Nucleus accumbens (tissue), 56 donors: Measurements from ENCODE around the gene LHCGR.
"Not testable (repeated sequence)": the region's sequence is repeated elsewhere in the genome, so short reads cannot be mapped to it uniquely, and the experiment has no call there.

Source experiments
- DNase-seq, 56 donors: peaks; one replicate each; lab custom pipeline; 2025; lab: John Stamatoyannopoulos, UW

The LHCGR gene

GRCh38 chr2:48749291-48750127 lies 6.0 kb downstream of the LHCGR start:
- DNase-seq: no peak

GRCh38 chr2:48747319-48747718 lies 8.2 kb downstream of the LHCGR start:
- no peak for DNase-seq

- not testable (repeated sequence) for DNase-seq
These were observed 16.3 kb downstream of the LHCGR start for GRCh38 chr2:48739236-48739635.

- DNase-seq: no peak
These were observed 16.7 kb downstream of the LHCGR start for GRCh38 chr2:48738806-48739205.

GRCh38 chr2:48736251-48736650 lies 19.3 kb downstream of the LHCGR start:
- no peak for DNase-seq

DNA sequence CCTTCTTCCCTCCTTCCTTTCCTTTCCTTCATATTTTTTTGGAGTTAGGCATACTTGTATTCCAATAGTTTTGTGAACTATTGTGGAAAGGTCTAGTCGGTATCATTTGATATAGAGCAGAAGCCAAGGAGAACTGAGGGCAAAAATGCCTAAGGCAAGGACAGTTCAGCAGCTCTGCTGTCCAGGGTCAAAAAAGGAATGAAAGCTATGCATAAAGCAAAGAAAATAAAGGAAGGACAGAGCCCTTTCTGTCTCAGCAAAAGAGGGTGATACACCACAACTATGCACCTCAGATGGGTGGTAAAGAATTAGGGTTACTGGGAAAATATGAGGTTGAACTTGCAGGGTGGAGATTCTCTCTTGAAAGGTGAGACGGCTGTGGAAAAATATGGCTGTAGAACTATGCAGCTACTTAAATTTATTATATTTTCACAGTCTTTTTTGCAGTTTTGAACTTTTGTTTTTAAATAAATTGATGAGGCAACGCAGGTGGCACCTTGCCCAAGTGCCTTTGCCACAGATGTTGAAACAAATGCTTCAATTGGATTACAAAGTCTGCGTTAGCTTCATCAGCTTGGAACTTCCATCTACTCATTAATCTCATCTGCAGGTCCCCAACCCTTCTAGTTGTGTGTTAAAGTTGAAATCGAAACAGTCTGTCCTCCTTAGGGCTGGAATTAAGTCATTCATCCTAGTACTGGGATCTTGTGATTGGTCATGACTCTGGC lies 20.8 kb downstream of the LHCGR start:
- DNase-seq: no peak

- DNase-seq: no peak
These were observed 22.4 kb downstream of the LHCGR start for GRCh38 chr2:48733067-48733503.

GRCh38 chr2:48728840-48729239 lies 26.7 kb downstream of the LHCGR start:
- DNase-seq: peak in 1 of 56 donors; percentile 8

DNA sequence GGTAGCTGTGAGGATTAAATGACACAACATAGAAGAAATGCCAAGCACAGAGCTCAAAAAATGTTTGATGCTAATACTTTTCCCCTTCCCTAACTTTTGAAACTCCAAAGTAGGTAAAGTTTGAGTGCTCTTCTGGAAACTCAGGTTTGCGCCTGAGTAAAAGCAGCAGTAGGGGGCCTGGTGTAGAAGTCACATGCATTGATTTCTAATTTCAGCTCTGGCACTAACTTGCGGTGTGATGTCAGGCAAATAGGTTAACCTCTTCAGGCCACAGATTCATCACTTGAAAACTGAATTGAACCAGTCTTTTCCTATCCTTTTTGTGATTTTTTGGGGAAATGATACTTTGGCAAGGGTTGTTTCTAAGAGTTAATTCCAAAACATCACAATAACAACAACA lies 27.2 kb downstream of the LHCGR start:
- DNase-seq: no peak

DNA sequence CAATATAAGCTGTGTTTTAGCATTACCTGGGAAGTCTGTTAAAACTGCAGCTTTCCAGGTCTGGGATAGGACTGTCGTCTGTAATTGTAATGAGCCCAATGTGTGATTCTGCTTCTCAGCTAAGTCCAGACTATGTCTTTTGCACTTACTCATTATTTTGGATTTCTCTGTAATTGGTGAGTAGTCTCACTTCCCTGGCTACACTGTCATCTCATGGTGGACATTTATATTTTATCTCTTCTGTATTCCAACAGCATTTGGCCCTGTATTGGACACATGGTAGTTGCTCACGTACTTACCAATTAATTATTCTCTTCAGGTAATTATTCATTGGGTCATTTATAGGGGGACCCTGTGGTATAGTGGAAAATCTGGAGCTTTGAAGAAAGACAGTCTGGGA lies 28.0 kb downstream of the LHCGR start:
- DNase-seq: no peak

GRCh38 chr2:48725696-48726494 lies 29.6 kb downstream of the LHCGR start:
- peak in 41 of 56 donors; percentile 1 to 66 (median 30) for DNase-seq

- no peak for DNase-seq
These were observed 31.2 kb downstream of the LHCGR start for GRCh38 chr2:48724278-48724677.

GRCh38 chr2:48723129-48723528 lies 32.4 kb downstream of the LHCGR start:
- DNase-seq: no peak

GRCh38 chr2:48722391-48722790 lies 33.1 kb downstream of the LHCGR start:
- no peak for DNase-seq

GRCh38 chr2:48721158-48721557 lies 34.4 kb downstream of the LHCGR start:
- DNase-seq: no peak

GRCh38 chr2:48719480-48720177 lies 35.9 kb downstream of the LHCGR start:
- DNase-seq: peak in 6 of 56 donors; percentile 4 to 27 (median 12)

- peak in 1 of 56 donors; percentile 1 for DNase-seq
These were observed 37.7 kb downstream of the LHCGR start for GRCh38 chr2:48717846-48718245.

DNA sequence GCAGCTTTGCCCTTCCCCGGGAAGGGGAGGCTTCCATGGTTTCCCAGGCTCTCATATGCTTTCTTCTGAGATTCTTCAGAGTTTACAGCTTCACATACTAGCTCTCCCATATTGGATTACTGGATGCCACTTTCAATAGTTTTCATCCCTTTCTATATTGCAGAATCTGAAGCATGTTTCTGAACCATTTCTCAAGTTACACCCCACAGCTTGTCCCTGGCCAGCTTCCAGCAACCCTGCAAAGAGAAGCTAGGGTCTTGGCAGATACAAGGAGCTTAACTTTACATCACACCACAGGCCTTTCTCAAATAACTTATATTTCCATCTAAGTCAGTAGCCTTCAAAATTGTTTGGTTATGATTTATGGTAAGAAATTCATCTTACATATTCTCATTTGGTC lies 39.6 kb downstream of the LHCGR start:
- no peak for DNase-seq

DNA sequence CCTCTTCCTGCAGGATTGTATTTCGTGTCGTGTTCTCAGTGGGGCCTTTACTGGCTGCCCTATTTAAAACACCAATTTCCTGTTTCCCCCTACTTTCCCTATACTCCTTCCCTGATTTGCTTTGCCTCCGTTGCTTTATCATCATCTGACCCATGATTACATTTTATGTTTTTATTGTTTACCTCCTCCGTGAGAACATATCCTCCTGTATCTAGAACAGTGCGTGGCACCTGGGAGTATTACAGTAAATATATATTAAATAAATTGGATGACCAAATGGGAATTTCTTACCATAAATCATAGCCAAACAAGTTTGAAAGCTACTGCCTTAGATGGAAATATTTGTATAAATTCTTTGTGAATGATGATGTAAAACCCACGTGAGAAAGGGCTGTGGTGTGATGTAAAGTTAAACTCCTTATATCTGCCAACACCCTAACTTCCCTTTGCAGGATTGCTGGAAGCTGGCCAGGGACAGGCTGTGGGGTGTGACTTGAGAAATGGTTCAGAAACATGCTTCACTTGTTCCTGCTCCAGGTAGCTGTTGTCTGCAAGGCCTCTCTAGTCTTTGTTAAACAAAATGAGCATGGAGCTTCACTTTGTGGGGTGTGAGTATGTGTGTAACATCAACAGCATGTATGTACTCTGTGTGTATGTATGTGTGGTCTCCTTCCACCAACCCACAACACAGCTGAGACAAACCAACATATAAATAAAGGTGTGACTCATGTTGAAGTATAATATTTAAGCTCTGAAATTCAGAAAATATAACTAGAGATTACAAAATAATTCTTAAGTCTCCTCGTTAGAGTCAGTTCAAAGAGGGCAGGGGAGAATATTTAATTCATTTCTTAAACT lies 40.3 kb downstream of the LHCGR start:
- no peak for DNase-seq
